Measurements from ENCODE around the gene CDH9. TPM values are rescaled to one million over a fixed set of nuclear protein-coding genes. Genes with fewer than 3 reads are reported as not detected.
"Not testable (repeated sequence)": the region's sequence is repeated elsewhere in the genome, so short reads cannot be mapped to it uniquely, and the experiment has no call there.

CDH9 gene
- total RNA-seq, 1 donor from 2014 or later: 0.65 TPM

GRCh38 chr5:26864061-26864460, 174.3 kb downstream of the CDH9 start:
- H3K27ac Mint-ChIP-seq: no peak overlapping the region
- no peaks in the 10 kb centered on the region for H3K9me3 Mint-ChIP-seq
- no peak for DNase-seq (ENCODE audit: low spot score in 2 of 2, unreplicated experiment in 2 of 2)

GRCh38 chr5:26856238-26856637, 182.1 kb downstream of the CDH9 start:
- peaks cover 29% of the 10 kb centered on the region for H3K9me3 Mint-ChIP-seq

More at GRCh38 chr5:26864061-26864460, 174.3 kb downstream of the CDH9 start:
- Mint-ChIP-seq H3K4me1 (no peaks in the 10 kb centered on the region), H3K36me3 (no peaks in the 10 kb centered on the region), H3K27me3 (ENCODE audit: low read depth) (no peaks in the 10 kb centered on the region), H3K4me3 (no peak overlapping the region)
- no peak for TF ChIP-seq CTCF (IDR thresholded peaks at IDR 0.05; ENCODE audit: unreplicated experiment)

GRCh38 chr5:26852450-26852849, 185.9 kb downstream of the CDH9 start:
- not testable (repeated sequence) for H3K36me3 Mint-ChIP-seq; DNase-seq (ENCODE audit: low spot score in 2 of 2, unreplicated experiment in 2 of 2); H3K27ac Mint-ChIP-seq; H3K27me3 Mint-ChIP-seq (ENCODE audit: low read depth); H3K4me3 Mint-ChIP-seq; H3K4me1 Mint-ChIP-seq
- peaks cover 29% of the 10 kb centered on the region for H3K9me3 Mint-ChIP-seq

More at GRCh38 chr5:26856238-26856637, 182.1 kb downstream of the CDH9 start:
- no peak for DNase-seq (ENCODE audit: low spot score in 2 of 2, unreplicated experiment in 2 of 2)
- H3K27ac Mint-ChIP-seq: no peak overlapping the region
- no peak for TF ChIP-seq CTCF (IDR thresholded peaks at IDR 0.05; ENCODE audit: unreplicated experiment)
- H3K4me3 Mint-ChIP-seq: no peak overlapping the region
- H3K36me3 Mint-ChIP-seq: no peaks in the 10 kb centered on the region
- no peaks in the 10 kb centered on the region for H3K27me3 Mint-ChIP-seq (ENCODE audit: low read depth)
- no peaks in the 10 kb centered on the region for H3K4me1 Mint-ChIP-seq

GRCh38 chr5:26847041-26847736, 191.2 kb downstream of the CDH9 start:
- Mint-ChIP-seq H3K36me3 (no peaks in the 10 kb centered on the region), H3K27ac (no peak overlapping the region), H3K9me3 (no peaks in the 10 kb centered on the region), H3K4me1 (no peaks in the 10 kb centered on the region), H3K4me3 (no peak overlapping the region), H3K27me3 (ENCODE audit: low read depth) (no peaks in the 10 kb centered on the region)
- DNase-seq (ENCODE audit: low spot score in 2 of 2, unreplicated experiment in 2 of 2): no peak
- TF ChIP-seq CTCF (IDR thresholded peaks at IDR 0.05; ENCODE audit: unreplicated experiment): no peak

GRCh38 chr5:26843677-26844076, 194.7 kb downstream of the CDH9 start:
- H3K36me3 Mint-ChIP-seq: no peaks in the 10 kb centered on the region
- no peak overlapping the region for H3K4me3 Mint-ChIP-seq
- no peaks in the 10 kb centered on the region for H3K9me3 Mint-ChIP-seq
- H3K27me3 Mint-ChIP-seq (ENCODE audit: low read depth): no peaks in the 10 kb centered on the region
- H3K27ac Mint-ChIP-seq: no peak overlapping the region
- TF ChIP-seq CTCF (IDR thresholded peaks at IDR 0.05; ENCODE audit: unreplicated experiment): no peak
- no peak for DNase-seq (ENCODE audit: low spot score in 2 of 2, unreplicated experiment in 2 of 2)
- H3K4me1 Mint-ChIP-seq: no peaks in the 10 kb centered on the region

- no peaks in the 10 kb centered on the region for H3K36me3 Mint-ChIP-seq
- H3K4me1 Mint-ChIP-seq: no peaks in the 10 kb centered on the region
- no peak for TF ChIP-seq CTCF (IDR thresholded peaks at IDR 0.05; ENCODE audit: unreplicated experiment)
- DNase-seq (ENCODE audit: low spot score in 2 of 2, unreplicated experiment in 2 of 2): no peak
- H3K27me3 Mint-ChIP-seq (ENCODE audit: low read depth): no peaks in the 10 kb centered on the region
- peaks cover 3% of the 10 kb centered on the region for H3K9me3 Mint-ChIP-seq
- H3K4me3 Mint-ChIP-seq: no peak overlapping the region
- H3K27ac Mint-ChIP-seq: no peak overlapping the region
Measured at GRCh38 chr5:26833596-26833995, 204.8 kb downstream of the CDH9 start.

Data from mesothelial cell of epicardium (in vitro differentiated cells).